CD1c-positive myeloid dendritic cell (primary cell): ENCODE results near the gene GABARAP.

Source experiments
- DNase-seq: peaks from one replicate; pipeline ENCODE4 v3.0.0-alpha.2; 2016; ENCODE audit errors: extremely low spot score

The GABARAP gene

DNA sequence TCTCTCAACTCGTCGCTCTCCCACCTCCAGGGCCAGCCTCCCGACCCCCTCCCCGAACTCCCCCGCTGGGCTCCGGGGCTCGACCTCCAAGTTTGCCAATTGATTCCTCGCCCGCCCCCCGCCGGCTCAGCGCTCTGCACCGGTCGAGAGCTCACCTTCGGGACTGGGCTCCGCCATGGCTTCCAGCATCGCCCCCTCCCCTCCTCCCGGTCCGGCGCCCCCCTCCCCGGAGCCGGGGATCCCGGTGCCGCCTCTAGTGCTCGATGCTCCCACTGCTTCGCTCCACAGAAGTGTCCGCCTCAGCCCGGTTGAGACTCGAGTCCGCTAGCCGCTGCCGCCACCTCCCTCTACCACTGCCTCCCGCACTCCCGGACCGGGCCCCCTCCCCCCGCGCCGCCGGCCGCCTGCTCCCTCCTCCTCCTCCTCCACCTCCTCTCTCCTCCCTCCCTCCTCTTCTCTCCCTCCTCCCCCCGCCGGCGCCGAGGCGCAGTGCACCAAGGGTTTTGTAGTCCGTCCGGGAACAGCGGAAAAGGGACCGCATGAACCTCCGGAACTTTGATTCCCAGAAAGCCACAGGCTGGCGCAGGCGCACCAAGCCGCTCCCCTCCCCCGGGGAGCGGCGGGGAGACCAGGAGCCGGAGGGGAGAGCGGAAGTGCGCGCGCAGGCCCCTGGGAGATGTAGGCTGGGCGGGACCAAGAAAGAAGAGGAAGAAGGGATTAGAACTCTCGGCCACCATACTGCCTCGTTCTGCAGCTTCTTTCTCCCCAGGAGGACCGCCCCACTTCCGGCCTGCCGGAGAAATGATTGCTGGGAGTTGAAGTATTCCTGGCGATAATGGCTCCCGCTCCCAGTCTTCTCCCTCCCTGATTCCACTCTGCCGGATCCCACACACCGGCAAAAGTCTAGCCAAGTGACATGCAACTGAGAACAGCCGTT lies 2.9 kb downstream of the GABARAP start, which contains the start of gene PHF23:
PHF23 (minus strand) TSS at position 367 of the 937 bp plus-strand sequence; CDS start at position 189, 178 bp downstream.
- DNase-seq = peak; percentile 99

DNA sequence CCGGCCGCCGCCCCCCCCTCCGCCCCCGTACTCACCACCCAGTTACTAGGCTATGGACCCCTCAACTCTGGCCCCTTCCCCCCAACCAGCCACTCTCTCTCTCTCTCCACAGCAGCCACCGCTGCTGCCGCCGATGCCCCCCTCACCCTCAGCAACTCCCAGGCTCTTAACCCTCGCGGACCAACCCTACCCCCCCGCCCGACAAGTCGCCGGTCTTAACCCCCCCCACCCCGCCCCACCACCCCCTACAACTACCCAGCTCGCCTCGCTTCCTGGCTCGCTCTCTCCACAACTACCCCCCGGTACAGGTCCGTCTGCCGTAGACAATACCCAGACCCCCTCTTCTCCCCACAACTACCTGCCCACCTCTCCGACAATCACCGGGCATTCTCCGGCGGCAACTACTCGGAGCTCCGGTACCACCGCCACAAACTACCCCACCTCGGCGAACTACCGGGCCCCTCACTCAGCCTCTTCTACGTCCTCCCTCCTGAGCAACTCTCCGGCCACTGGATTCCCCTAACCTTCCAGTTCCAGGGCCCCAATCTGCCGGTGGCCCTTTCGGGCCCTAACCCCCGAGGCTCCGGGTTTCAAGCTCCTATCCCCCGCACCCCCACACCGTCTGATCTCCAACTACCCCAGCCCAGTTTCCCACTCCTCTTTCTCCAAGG lies 3.7 kb downstream of the GABARAP start:
- DNase-seq = no peak

DNA sequence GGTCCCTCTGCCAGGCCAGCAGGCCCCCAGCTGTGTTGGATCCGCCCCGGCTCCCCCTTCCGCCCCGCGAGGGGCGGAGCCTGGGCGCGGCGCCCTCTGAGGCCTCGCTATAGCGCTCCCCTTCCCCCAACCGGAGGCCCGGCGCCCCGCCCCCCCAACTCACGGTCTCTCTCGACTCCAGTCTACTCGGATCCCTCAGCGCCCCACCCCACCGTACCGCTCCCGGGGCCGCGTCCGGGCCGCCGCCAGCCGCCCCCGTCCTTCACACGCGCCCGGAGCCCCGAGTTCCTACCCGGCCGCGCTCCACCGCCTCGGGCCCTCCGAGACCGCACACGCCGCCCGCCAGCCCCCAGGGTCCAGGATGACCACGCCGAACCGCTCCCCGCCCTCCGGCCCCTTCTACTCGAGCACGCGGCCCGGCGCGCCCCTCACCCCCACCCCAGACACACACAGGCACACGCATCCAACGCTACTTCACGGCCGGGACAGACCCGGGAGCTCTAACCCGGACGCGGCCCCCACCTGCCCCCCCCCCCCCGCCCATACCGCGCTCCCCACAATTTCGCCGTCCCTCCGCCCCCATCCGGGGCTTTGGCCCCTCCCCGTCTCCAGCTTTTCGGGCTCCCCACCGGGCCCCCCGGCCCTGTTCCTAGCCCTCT lies 4.4 kb downstream of the GABARAP start:
- peak; percentile 71 for DNase-seq

DNA sequence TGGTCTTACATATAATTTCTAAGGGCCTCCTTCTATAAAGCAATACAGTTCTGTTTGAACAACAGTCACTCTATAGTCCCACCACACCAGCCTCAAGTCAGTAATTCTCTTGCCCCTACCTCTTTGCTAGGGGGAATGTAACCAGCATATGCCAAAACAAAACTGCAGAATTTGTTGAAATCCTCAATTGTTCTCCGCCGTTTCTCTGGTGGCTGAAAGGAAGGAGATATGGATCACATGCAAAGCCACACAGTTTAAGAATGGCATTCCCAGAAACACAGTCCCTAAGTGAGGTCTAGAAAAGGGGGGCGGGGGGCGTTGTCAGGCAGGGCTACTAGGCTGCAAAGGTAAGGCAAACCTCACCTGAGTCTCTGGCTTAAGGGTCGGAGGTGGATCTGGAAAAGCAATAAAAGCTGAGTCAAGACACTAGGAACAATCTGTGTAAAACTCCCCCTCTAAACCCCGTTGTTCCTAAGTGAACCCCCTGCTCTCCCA lies 4.9 kb downstream of the GABARAP start:
- no peak for DNase-seq

DNA sequence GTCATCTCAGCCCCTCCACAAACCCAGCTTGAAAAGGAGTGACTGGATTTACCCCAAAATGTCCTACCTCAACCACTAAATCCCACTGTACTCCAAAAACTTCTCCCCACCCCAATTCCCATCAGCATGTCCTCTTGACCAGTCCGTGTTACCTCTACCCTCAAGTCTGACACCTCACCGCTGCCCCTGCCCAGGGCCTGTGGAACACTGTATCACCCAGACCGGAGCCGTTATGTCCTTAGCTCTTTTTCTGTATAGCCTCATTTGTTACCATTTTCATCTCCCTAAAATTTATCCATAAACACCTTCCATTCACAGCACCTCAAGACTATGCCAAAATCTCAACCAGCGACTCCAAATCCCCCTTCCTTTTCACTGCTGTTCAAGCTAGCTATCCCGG lies 5.4 kb downstream of the GABARAP start:
- DNase-seq = no peak

DNA sequence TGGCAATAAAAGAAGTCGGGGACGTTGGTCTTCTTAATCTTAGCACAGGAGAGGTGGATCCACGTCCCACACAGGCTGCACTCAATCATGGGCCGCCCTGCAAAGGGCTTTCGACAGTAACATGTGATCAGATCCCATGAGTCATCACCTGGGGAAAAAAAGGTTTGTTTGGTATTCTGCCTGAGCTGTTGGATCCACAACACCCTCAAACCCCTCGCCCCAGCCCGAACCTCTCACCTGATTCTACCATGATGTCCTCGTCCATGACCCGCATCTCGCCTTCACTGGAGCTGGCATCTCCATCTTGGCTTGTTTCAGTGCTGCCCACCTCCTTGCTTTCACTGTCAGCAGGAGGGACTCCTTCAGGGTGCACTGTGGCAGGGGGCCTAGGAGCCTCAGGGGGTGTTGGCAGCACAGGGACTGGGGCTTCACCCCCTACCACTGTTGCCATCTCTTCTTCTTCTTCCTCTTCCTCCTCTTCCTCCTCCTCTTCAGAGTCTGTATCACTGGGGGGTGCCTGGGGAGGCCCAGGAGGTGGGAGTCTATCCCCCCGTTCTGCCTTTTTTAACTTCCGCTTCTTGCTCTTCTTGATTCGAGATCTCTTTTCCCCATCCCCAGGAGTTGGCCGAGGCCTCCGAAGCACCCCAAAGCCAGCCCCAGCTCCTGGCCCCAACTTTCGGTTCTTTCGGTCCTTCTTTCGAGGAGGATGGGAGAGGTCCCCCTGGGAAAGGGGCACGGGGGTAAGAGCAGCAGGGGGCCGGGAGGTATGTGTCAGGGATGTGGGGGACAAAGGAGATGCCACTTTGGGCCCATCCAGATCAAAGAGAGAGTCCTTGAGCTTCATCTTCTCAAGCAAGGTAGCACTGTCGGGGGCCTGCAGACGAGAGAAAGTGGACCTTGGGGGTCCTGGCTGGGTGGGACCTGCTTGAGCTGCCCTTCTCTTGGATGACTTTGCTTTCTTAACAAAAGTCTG lies 6.3 kb downstream of the GABARAP start:
- DNase-seq = peak; percentile 44

DNA sequence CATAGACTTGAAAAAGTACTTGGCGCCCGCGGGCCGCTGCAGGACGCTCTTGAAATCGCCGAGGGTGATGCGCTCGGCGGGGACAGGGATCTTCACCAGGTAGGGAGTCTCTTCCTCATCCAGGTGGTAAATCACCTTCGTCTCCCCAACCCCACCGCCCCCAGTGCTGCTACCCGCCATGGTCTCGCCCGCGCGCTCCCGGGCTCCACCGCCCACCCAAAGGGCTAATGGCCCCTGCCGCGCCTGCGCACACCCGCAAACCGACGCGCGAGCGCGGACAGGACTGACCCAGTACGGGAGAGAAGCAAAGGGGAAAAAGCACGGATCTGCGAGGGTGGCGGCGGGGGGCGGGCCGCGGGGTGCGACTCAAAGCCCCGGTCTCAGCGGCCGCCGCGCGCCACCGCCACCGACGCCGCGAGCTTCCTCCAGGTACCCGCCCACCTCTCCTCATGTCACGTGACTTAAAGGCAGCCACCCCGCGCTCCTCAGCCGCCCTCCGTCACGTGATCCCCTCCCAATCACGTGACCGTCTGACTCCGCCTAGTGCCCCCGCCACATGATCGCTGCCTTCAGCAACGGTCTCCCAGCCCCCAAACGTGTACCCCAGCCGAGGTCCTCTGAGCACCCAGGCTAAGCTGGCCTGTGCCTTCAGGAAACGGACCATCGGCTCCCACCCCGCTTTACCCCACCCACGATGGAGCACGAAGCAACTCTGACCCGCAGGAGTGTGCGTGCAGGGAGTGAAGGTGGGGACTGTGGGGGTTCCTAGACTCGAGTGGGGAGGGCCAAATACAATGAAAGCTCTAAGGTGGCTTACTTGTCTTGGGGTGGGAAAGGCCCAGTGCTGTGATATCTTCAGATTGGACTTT lies 7.9 kb downstream of the GABARAP start, which contains the start of gene DVL2:
DVL2 (minus strand) TSS at position 435 of the 869 bp plus-strand sequence; CDS start at position 180, 255 bp downstream.
- DNase-seq = peak; percentile 96

DNA sequence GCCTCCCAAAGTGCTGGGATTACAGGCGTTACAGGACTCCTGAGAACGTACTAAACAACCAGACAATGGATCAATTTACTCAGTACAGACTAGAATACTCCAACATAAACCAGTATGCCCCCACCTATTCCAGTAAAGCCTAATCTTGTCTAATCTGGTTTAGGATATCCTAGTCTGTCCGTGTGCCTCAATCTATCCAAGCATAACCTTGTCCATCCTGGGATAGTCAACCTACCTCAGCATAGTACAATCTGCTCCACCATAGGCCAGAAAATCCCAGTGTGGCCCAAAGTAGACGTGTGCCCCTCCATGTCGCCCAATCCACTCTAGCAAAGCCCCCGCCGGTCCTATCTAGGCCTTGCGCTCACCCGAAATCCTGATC lies 8.6 kb downstream of the GABARAP start:
- peak; percentile 17 for DNase-seq

DNA sequence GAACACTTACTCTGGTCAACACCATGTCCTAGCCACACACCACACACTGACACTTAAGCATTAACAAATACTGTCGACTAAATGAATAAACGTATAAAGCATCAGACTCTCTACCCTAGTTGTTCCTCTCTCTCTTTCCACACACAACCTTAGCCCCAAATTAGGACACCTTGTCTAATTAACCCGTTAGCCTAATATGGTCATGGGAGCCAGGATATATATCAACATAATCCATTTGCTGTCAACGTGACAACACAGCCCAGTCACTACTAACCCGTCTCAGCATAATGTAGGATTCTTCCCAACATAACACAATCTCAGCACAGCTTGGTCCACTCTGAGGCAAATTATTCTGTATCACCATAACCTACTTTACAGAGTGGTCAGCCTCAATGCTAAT lies 10.1 kb downstream of the GABARAP start:
- no peak for DNase-seq

DNA sequence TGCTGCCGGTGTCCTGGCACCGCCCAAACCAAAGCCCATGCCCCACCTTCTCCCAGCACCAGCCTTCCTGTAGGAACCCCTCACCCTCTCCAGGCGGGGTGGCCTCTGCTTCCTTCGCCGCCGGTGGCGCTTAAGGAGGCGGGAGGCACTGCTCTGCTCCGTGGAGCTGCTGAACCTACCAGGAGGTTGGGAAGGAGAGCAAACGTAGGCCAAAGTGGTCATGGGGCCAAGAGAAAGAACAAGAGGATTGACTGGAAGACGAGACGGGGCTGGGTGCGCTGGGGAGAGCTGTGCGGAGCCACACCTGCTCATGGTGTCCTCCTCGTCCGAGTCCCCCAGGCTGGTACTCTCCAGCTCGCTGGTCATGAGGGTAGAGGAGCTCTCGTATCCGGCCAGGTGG lies 12.7 kb downstream of the GABARAP start:
- no peak for DNase-seq

DNA sequence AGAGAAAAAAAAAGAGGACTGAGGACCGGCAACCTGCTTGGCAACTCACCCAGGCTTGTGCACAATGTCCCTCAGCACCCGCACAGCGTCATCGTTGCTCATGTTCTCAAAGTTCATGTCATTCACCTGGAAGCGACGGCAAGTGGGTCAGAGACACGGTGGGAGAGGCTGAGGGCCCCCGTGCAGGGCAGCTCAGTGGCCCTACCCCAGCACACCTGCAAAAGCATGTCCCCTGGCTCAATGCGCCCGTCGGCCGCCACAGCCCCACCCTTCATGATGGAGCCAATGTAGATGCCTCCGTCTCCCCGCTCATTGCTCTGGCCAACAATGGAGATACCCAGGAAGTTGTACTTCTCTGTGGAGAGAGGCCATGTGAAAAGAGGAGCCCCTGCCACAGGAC lies 13.3 kb downstream of the GABARAP start:
- DNase-seq = no peak

DNA sequence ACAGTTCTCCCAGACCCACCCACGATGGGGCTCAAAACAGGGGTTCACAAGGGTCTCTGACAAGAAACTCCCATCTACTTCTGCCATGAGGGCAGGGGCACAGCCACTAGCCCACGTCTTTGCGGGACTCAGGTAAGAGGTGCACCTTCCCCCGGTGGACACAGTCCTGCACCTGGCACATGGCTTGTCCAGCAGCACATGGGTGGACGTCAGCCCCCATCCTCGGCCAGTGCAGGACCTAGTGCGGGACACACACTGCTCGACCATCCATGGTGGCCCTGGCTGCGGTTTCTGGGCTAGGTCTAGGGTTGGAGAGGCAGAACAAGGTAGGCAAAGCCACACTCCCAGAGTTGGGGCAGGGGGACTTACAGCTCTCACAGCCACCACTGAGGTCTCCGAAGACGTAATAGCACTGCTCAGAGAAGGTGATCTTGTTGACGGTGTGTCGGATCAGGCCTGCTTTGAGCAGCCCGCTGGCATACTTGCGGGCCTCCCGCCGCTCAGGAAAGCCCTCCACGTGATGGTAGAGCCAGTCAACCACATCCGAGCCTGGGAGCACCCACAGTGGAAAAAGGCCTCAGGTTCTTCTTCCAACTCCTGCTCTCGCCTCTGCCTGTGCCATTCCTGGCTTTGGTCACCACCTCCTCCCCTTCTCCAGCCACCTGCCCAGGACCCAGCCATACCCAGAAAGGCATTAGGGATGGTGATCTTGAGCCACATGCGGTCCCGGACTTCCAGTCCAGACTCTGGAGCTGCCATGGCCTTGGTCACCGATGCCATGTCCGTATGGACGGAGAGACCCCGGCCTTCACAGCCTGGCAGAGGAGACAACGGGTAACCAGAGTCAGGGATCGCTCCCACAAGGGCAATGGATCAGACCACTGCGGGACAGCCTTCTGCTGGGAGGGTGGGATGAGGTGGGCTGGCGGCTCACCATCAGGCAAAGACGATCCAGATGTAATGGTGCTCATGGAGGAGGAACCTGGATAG lies 15.2 kb downstream of the GABARAP start:
- no peak for DNase-seq

DNA sequence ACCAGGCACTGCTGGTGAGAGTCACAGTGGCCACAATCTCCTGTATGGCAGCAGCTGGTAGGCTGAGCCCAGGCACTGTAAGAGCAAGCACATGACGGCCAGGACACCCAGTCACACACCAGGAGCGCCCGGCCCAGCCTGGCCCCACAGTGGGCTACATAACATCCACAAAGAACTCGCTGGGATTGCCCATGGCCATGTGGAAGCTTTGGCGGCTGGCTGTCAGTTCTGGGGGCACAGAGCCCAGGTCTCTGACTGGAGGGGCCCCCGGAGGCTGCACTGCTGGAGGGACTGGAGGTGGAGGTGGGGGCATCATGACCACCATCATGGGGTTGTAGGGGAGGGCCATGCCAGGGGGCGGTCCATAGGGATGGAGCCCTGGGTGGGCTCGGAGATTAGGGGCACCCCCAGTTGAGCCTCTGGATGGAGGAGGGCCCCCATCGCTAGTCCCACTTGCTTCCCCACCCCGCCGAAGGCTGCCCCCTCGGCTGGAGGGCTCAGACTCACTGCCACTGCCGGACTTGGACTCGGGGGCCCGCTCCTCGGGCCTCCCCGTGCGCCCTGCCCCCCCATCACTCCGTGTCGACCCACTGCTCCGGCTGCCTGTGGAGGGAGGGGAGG lies 16.4 kb downstream of the GABARAP start:
- no peak for DNase-seq

DNA sequence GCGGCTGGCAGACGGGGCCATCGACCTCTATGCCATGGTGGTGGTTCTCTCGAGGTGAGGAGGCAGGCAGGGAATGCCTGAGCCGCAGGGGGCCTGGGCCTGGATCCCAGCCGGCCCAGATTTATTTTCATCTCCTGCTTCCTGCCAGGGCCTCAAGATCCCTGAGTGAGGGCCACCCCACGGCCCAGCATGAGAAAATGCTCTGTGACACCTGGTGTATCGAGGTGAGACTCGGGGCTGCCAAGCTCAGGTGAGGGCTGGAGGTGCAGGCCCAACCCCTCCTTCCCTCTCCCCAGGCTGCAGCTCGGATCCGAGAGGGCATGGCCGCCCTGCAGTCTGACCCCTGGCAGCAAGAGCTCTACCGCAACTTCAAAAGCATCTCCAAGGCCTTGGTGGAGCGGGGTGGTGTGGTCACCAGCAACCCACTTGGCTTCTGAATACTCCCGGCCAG lies 17.6 kb downstream of the GABARAP start:
- no peak for DNase-seq

DNA sequence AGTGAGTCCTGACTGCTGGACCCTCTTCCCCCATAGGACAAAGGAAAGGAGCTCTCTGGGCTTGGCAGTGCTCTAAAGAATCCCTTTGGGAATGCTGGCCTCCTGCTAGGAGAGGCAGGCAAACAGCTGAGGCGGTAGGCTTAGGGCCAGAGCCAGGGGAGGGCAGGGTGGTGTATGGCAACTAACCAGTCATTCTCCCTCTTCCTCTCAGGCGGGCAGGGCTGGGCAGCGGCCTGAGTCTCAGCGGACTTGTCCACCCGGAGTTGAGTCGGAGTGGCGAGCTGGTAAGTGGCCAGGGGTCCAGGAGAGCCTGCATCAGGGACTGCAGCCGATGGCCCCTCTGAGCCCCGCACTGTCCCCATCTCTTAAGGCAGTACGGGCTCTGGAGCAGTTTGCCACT lies 18.1 kb downstream of the GABARAP start:
- DNase-seq = no peak

DNA sequence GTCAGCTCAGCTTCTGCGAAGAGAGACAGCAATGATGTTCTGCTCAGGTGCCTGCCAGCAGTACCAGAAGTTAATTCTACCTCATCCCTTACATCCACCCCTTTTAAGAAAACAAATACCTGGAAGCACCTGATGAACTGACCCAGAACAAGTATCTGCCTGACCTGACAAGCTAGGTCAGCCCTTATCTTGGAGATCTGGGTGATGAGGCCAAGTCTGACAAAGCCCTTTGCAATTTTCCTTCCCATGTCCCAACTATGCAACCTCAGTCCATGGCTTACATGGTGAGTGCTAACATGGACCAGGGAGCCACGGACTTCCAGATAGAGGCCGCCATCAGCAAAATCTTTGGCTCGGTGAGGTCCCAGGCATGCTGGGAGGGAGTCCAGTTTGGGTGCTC lies 18.9 kb downstream of the GABARAP start:
- no peak for DNase-seq

DNA sequence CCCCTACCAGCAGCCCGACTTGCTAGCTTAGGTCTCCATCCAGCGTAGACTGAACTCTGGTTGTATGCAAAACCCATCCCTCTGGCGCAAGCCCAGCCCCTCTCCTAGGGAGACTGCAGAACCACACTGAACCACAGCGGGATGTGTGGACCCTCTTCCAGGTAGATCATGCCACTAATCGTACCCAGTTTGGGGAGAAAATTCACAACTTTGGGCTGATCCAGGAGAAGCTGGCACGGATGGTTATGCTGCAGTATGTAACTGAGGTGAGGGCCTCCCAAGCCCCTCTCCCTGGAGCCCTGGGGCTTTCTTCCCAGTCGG lies 19.3 kb downstream of the GABARAP start:
- no peak for DNase-seq
